VCaP (cell line): ENCODE measurements around the gene CORT.

Experiments used
- H3K27ac ChIP-seq: fragments of 450-650 bp; 2 replicates; pipeline ENCODE4 v1.5.1; 2017
- TF ChIP-seq, protein P1 (sequence below): fragments of 450-650 bp; conservative IDR thresholded peaks from 2 replicates; pipeline ENCODE4 v1.5.1; 2017; ENCODE audit warnings: mild to moderate bottlenecking, moderate library complexity

CORT gene

DNA sequence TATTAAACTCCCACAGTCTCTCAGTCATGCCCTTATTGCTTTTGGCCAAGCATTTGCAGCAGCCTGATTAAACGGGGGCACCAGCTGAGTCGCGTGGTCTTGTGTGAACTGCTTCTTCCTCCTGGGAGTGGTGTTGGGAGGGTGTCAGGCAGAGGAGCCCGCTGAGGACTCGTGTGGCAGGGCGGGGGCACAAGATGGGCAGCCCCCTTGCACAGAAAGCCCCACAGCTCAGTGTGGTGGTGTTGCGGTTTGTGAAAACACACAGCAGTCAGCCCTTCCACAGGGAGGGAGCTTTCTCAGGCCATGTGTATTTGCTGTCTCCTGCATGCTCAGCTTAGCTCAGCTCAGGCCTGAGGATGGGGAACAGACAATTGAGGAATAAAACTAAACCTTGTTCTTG, 47.3 kb downstream of the CORT start:
- H3K27ac ChIP-seq: no peak overlapping the region
- TF ChIP-seq, protein P1, sequence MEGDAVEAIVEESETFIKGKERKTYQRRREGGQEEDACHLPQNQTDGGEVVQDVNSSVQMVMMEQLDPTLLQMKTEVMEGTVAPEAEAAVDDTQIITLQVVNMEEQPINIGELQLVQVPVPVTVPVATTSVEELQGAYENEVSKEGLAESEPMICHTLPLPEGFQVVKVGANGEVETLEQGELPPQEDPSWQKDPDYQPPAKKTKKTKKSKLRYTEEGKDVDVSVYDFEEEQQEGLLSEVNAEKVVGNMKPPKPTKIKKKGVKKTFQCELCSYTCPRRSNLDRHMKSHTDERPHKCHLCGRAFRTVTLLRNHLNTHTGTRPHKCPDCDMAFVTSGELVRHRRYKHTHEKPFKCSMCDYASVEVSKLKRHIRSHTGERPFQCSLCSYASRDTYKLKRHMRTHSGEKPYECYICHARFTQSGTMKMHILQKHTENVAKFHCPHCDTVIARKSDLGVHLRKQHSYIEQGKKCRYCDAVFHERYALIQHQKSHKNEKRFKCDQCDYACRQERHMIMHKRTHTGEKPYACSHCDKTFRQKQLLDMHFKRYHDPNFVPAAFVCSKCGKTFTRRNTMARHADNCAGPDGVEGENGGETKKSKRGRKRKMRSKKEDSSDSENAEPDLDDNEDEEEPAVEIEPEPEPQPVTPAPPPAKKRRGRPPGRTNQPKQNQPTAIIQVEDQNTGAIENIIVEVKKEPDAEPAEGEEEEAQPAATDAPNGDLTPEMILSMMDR: no peak

DNA sequence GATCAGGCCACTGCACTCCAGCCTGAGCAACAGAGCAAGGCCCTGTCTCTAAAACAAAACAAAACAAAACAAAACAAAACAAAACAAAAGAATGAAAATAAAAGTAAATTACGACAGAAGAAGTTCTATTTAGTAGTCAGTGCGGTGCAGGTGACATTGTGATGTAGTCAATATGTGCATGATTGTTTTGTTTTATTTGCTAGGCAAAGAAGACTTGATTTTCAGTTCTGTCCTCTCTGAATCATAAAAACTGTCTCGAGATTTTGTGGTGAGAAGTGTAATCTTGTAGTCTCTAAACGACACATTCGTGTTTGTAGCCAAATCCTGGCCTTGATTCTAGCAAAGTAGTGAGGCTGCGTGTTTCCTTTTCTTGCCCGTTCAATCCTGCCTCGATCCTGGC, 48.4 kb downstream of the CORT start:
- TF ChIP-seq, protein P1: no peak

More for the DNA sequence above, 48.4 kb downstream of the CORT start:
- H3K27ac ChIP-seq: no peak overlapping the region
